Fibroblast of skin of abdomen (primary cell): Measurements from ENCODE around the gene C2orf80.
"Not testable (repeated sequence)": the region's sequence is repeated elsewhere in the genome, so short reads cannot be mapped to it uniquely, and the experiment has no call there.

Source experiments
- DNase-seq: peaks from one replicate; pipeline ENCODE4 v3.0.0-alpha.2; 2013

The C2orf80 gene

GRCh38 chr2:208175840-208176153, 14.0 kb downstream of the C2orf80 start:
- DNase-seq = no peak

- peak; percentile 74 for DNase-seq
Observed at GRCh38 chr2:208175069-208175839, 14.6 kb downstream of the C2orf80 start.

GRCh38 chr2:208174144-208174543, 15.7 kb downstream of the C2orf80 start:
- no peak for DNase-seq

- no peak for DNase-seq
Observed at GRCh38 chr2:208172125-208172524, 17.7 kb downstream of the C2orf80 start.

- no peak for DNase-seq
Observed at GRCh38 chr2:208164951-208165755, 24.7 kb downstream of the C2orf80 start.

- no peak for DNase-seq
Observed at GRCh38 chr2:208163489-208163888, 26.3 kb downstream of the C2orf80 start, which contains the start of gene CRYGA. Gene CRYGA, minus strand, starts transcription at chr2:208163589. Its CDS starts 33 bp downstream, at chr2:208163556.

- no peak for DNase-seq
Observed at GRCh38 chr2:208156439-208156838, 33.4 kb downstream of the C2orf80 start.

GRCh38 chr2:208153156-208153555, 36.7 kb downstream of the C2orf80 start:
- no peak for DNase-seq

GRCh38 chr2:208150956-208151355, 38.9 kb downstream of the C2orf80 start:
- no peak for DNase-seq

GRCh38 chr2:208150094-208150493, 39.7 kb downstream of the C2orf80 start:
- DNase-seq = no peak

- DNase-seq = no peak
Observed at GRCh38 chr2:208148803-208149202, 41.0 kb downstream of the C2orf80 start.

- no peak for DNase-seq
Observed at GRCh38 chr2:208147759-208148158, 42.1 kb downstream of the C2orf80 start.

GRCh38 chr2:208147008-208147407, 42.8 kb downstream of the C2orf80 start:
- DNase-seq = no peak

GRCh38 chr2:208146006-208146405, 43.8 kb downstream of the C2orf80 start, which contains the start of gene CRYGB:
Gene CRYGB, minus strand, starts transcription at chr2:208146158. Its CDS starts 38 bp downstream, at chr2:208146120.
- no peak for DNase-seq

GRCh38 chr2:208142925-208143799, 46.7 kb downstream of the C2orf80 start:
- no peak for DNase-seq

GRCh38 chr2:208142240-208142924, 47.4 kb downstream of the C2orf80 start:
- DNase-seq = peak; percentile 7

GRCh38 chr2:208139447-208139846, 50.4 kb downstream of the C2orf80 start:
- DNase-seq = no peak

- DNase-seq = not testable (repeated sequence)
Observed at GRCh38 chr2:208138334-208138733, 51.5 kb downstream of the C2orf80 start.

- no peak for DNase-seq
Observed at GRCh38 chr2:208136716-208137094, 53.1 kb downstream of the C2orf80 start.

- DNase-seq = no peak
Observed at GRCh38 chr2:208135794-208136715, 53.8 kb downstream of the C2orf80 start.
